GM21576 (cell line): ENCODE data around the gene PDZD2.

Experiments used
- ATAC-seq: cut with Tn5 transposase; IDR thresholded peaks from one replicate; pipeline ENCODE4 v1.9.1; 2021; ENCODE audit warnings: mild to moderate bottlenecking, moderate library complexity; ENCODE audit not compliant: unreplicated experiment

PDZD2 gene

DNA sequence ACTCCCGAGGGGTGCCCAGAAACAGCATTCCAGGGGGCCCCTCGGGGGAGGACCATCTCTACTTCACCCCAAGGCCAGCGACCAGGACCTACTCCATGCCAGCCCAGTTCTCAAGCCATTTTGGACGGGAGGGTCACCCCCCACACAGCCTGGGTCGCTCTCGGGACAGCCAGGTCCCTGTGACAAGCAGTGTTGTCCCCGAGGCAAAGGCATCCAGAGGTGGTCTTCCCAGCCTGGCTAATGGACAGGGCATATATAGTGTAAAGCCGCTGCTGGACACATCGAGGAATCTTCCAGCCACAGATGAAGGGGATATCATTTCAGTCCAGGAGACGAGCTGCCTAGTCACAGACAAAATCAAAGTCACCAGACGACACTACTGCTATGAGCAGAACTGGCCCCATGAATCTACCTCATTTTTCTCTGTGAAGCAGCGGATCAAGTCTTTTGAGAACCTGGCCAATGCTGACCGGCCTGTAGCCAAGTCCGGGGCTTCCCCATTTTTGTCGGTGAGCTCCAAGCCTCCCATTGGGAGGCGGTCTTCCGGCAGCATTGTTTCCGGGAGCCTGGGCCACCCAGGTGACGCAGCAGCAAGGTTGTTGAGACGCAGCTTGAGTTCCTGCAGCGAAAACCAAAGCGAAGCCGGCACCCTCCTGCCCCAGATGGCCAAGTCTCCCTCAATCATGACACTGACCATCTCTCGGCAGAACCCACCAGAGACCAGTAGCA lies 451.3 kb downstream of the PDZD2 start:
- no peak for ATAC-seq

DNA sequence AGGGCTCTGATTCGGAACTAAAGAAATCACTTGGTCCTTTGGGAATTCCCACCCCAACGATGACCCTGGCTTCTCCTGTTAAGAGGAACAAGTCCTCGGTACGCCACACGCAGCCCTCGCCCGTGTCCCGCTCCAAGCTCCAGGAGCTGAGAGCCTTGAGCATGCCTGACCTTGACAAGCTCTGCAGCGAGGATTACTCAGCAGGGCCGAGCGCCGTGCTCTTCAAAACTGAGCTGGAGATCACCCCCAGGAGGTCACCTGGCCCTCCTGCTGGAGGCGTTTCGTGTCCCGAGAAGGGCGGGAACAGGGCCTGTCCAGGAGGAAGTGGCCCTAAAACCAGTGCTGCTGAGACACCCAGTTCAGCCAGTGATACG lies 451.8 kb downstream of the PDZD2 start:
- ATAC-seq = no peak

DNA sequence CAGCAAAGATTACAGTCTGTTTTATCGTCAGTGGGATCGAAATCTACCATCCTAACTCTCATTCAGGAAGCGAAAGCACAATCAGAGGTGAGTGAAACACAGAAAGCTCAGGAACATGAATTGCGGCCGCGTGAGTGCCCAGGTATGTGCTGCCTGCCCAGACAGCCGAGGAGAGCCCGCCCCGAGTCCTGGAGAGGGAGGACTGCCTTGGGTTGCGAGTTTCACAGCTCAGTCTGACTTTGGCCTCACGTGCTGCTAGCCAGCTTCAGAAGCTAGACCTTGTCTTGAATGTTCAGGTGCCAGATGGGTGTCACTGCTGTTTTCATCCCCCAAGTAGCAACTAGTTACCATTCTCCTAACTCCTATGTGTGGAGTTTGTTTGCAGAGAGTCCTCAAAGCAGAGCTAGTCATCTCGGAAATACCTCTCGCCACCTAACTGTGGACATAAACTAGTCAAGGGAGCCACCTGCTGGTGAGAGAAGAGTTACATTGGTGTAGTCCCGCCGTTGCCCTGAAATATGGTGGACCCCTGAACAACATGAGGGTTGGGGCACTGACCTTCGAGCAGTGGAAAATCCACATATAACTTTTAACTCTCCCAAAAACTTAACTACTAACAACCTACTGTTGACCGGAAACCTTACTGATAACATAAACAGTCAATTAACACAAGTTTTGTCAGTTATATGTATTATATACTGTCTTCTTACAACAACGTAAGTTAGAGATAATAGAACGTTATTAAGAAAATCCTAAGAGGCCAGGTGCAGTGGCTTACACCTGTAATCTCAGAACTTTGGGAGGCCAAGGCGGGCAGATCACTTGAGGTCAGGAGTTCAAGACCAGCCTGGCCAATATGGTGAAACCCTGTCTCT lies 454.2 kb downstream of the PDZD2 start:
- peak; percentile 92 for ATAC-seq

DNA sequence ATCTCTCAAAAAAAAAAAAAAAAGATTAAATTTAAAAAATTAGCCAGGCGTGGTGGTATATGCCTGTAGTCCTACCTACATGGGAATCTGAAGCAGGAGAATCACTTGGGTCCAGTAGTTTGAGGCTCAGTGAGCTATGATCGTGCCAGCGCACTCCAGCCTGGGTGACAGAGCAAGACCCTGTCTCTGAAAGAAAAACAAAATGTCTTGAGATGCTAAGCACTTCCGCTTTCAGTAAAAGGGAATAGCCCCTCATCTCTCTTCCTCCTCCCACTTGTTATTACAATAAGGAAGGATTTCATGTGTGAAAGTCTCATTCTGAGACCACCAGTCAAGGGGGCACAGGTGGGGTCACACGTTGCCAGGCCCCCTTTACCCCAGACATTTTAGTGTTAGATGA lies 455.8 kb downstream of the PDZD2 start:
- ATAC-seq = no peak

DNA sequence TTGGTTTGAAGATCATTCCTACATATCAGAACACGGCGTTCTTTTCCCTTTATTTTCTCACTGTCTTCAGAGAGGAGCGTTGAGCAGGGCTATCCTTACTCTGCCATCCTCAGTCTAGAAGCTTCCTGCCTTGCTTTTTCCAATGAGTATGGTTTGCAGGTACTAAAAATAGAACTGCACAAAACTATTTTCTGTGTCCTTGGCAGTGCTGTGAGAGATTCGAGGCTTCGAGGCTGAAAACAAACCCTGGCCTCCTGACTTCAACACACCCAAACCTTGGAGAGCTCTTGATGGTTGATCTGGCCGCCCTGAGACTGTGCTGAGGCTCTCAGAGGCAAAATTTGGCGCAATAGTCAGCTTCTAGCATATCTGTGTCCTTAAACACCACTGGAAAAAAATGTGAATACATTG lies 456.3 kb downstream of the PDZD2 start:
- ATAC-seq = no peak

DNA sequence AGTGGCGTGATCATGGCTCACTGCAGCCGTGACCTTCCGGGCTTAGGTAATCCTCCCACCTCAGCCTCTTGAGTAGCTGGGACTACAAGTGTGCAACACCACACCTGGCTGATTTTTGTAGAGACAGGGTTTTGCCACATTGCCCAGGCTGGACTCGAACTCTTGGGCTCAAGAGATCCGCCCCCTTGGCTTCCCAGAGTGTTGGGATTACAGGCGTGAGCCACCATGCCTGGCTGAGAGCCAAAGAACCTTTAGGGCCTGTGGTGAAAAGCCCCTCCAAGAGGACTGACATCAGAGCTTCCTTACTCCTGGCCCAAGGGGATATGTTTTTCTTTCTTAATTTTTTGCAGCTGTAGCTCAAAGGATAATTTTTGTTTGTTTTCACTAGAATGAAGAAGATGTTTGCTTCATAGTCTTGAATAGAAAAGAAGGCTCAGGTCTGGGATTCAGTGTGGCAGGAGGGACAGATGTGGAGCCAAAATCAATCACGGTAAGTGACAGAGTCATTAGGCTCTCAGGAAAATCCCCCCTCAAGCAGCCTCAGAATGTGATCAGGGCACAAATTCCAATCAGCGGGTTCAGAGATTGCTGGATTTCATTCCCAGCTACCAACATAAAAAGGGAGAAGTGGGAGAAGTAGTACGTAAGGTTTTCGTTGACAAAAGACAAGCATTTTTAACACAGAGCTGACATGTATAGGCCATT lies 458.1 kb downstream of the PDZD2 start:
- ATAC-seq = no peak

DNA sequence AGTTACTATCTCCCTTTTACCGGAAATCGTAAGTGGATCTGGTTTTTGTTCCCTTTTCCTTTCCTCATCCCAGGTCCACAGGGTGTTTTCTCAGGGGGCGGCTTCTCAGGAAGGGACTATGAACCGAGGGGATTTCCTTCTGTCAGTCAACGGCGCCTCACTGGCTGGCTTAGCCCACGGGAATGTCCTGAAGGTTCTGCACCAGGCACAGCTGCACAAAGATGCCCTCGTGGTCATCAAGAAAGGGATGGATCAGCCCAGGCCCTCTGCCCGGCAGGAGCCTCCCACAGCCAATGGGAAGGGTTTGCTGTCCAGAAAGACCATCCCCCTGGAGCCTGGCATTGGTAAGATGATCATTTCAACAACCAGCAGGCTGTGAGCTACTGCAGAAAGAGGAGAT lies 459.4 kb downstream of the PDZD2 start:
- ATAC-seq = no peak

DNA sequence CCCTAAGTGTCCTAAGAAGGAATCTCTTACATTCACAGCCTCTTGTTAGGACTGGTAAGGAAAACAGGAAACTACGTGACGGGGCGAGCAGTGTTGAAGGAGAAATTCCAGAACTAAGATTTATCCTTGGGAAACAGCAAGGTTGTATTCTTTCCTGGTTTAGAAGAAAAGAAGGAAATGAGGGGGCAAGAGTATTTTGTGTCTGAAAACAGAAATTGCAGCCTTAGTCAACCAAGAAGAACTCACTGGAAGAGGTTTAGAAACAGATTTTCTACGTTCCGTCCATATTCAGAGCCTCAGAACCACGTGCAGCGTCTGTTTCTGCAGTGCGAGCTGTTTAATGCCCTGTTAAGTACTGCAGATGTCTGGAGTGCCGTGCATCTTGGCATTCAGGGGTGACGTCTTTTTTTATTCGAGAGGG lies 460.0 kb downstream of the PDZD2 start:
- no peak for ATAC-seq

DNA sequence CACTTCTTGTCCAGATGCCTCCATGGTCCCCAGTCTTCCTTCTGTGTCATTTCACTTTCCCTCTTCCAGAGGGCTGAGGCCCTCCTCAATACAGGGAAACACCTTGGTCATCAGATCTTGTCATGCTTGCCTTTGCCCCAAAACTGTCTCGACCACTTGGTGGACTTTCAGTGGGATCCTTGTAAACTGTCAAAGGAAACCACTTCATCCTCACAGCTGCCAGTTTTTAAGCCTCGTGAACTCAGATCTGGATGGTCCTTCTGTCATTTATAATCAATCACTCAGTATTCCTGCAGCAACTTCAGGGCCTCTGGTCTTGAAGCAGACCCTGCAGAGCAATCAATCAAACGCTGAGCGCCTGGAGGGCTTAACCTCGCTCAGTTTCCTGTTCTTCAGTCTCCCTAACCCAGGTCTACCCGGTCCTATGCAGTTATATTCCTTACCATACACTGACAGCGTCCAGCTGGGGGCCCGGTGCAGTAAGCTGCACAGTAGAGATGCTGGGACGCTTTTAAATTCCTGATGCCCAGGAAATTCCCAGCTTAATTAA lies 460.6 kb downstream of the PDZD2 start:
- ATAC-seq = no peak

DNA sequence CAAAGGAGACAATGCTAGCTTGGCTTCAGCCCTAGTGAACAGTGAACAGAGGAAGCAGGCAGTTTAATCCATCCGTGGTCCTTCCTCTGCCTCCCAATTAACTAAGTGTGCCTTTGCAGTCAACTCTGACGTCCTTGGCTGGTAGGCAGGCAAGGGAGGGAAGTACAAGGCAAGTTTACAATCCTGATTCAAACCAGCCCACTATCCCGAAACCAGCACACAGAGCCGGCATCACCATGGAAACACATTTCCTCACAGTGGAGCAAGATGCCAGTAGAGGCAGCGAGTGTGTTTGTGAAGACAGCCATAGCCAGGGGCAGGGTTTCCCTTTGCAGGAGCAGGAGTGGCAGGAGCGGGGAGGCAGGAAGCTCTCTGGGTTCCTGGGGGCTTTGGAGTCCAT lies 461.3 kb downstream of the PDZD2 start:
- ATAC-seq = no peak

DNA sequence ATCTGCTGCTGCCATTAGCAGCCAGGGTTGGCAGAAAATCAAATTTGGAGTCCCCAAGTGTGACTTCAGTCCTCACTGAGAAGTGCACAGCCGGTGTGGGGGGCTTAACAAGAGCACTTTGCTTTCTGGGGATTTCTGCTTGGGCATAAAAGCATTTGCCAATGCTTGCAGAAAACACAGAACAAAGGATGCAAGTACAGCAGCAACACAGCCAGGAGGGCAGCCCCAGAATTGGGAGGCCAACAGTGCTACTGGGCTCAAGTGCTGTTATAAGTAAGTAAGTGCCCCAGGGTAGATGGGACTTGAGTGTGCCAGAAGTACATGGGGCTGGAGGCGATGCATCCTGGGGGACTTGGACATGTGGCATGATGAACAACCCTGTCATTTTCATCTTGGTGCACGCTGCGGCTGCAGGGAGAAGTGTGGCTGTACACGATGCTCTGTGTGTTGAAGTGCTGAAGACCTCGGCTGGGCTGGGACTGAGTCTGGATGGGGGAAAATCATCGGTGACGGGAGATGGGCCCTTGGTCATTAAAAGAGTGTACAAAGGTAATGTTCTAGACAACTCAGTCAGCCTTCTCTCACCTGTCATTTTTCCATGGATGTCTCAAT lies 461.9 kb downstream of the PDZD2 start:
- ATAC-seq = no peak

DNA sequence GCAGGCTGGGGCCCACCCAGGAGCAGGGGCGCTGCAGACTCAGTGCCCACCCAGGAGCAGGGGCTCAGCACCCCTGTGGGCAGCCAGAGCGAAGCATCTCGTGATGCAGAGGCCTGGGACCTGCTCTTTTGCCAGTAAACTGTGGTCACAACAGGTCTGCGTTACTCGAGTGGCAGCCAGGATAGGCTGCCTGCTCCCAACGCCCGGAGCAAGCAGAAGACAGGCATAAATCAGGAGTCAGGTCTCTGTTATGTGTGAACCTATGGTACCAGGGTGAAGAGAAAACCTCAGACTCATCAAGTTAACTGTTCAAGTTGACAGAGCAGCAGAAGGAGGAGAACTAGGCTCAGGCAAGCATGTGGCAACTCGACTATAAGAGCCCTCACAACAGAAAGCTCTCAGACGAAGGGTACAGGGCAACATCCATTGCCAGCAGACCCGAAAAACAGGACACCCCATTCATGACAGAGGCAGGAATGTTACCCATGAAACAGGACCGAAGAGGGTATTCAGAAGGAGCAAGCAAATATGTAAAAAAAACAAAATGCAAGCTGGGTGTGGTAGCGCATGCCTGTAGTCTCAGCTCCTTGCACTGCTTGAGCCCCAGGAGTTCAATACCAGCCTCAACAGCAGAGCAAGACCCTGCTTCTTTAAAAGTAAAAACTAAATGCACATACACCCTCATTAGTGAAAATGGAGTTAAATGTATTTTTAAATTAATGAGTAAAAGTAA lies 463.5 kb downstream of the PDZD2 start:
- ATAC-seq = no peak

DNA sequence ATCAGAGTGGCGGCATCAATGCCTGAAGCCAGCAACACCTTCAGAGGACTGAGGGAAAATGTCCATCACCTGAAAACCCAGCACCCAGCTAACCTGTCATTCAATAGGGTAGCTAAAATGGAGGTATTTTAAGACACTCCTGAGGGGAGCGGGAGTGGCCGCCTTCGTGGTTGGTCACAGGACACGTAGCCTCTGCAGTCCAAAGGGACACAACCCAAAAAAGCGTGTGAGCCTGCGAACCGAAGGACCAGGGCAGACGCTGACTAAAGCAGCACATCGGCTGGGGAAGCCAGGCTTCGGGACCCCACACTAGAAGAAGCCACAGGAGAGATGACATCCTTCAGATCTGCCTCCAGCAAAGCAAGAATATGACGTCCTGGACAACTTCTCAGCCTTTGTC lies 464.6 kb downstream of the PDZD2 start:
- no peak for ATAC-seq

DNA sequence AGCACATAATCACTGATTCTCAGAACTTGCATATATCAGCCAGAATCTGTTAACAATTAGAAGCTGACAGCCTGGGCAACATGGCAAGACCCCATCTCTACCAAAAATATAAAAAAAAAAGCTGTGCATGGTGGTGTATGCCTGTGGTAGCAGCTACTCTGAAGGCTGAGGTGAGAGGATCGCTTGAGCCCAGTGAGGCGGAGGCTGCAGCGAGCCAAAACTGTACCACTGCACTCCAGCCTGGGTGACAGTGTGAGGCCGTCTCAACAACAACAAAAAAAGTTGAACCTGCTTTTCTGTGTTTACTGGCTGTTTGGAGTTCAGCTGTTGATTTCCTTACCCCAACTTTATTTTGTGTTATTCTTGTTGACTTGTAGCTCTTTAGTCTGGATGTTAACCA lies 468.4 kb downstream of the PDZD2 start:
- ATAC-seq = no peak

DNA sequence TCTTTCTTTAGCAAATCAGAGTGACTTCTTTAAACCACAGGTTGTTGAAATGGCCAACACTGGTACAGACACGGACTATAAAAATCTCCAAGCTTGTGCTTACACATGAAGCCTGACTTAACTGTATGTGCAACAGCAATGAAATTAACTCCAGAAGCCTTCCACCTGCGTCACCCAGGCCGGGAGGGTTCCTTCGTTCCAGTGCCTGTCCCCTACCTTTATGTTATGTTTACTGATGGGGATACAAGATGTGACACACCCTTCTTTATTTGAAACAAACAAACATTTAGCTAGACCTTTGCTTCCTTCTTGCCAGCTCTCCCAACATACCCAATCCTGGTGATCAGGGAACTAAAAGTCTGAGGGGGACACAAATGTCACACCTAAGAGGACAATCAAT lies 469.2 kb downstream of the PDZD2 start:
- no peak for ATAC-seq

DNA sequence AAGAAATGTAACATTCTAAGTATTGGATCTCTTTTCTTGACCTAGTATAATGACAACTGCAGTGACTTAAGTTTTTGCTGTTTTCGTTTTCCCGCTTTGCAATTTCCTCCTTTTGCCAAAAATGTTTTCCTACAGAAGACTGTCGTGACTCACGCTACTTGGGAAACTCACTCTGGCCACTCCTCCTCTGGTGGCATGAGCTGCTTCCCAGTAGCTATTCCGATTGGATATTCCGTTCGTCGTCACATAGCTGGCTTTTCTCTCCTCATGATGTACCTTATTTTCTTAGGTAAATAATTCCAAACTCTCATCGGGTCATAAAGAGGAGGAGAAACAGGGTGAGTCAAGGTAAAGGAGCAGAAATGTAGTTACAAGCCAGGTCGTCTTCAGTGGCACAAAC lies 470.3 kb downstream of the PDZD2 start:
- ATAC-seq = no peak

DNA sequence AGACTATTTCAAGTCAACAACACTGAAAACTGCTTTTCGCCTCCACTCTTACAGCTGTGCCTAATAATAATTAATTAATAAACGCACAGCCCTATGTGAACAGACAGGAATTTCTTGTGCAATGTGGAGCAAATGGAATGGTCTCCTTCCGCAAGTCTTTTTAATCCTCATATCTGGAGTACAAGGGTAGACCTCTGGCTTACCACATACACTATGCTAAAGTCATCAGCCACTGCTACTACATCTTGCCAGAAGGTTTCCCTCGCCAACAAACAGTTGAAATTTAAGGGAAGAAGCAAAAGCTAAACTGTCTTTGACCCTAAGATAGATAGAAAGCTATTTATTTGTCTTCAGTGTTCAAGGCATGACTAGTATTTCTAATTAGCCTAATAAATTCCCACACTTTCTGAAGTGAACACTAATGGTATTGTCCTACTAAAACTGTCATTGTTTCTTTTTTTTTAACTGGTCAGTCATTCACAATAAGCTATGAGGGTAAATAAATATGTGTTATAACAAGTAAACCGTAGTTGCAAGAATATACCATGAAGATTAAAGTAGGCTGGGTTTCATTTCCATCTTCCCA lies 471.3 kb downstream of the PDZD2 start:
- no peak for ATAC-seq

DNA sequence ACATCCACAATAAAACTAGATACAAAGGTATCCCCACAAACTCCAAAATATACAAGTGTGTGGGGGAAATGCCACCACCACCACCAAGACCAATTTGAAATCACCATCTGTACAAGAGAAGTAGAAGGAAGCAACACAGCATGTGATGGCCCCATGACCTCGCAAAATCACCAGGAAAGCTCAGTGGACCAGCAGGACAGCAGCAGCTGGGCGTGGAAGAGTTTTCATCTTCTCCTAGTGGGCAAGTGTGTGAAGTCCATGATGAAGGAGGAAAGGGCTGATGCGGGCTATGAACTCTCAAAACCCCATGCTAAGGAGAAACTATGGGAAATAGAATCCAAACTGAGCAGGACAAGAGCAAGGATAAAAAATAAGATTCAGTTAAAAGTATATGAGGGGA lies 477.1 kb downstream of the PDZD2 start:
- ATAC-seq = no peak

DNA sequence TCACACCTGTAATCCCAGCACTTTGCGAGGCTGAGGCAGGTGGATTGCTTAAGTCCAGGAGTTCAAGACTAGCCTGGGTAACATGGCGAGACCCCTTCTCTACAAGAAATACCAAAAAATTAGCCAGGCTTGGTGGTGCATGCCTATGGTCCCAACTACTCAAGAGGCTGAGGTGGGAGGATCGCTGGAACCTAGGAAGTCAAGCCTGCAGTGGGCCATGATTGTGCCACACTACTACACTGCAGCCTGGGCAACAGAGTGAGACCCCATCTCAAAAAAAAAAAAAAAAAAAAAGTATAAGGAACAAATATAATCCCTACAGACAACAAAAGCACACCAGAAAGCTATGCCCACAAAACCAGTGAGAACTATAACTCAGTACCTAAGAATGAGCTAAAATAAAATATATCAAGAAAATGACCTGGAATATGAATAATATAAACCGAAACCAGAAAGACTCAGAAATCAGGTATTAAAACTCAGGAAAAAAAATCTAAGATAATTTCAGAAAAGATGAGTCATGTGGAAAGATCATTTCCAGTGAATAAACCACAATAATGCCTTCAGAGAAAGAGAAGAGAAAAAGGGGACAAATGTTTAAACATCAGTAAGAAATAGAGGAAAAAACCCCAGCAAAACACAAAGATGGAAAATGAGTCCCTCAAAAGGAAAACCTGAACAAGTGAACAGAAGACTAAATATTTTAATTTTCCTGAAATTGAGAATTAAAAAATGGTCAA lies 477.8 kb downstream of the PDZD2 start:
- ATAC-seq = no peak
